WERI-Rb-1 (cell line): ENCODE measurements around the gene MYOF.
A peak's percentile ranks its signal among the peaks of the same experiment; 100 is the strongest.
"Not testable (repeated sequence)": the region's sequence is repeated elsewhere in the genome, so short reads cannot be mapped to it uniquely, and the experiment has no call there.

Source experiments
- DNase-seq: peaks from one replicate; pipeline ENCODE4 v3.0.0-alpha.2; 2020
- H3K27ac ChIP-seq: fragments of 250-450 bp; sonication (Bioruptor Pico); 2 replicates; pipeline ENCODE4 v1.5.1; 2020; ENCODE audit warnings: mild to moderate bottlenecking, moderate library complexity
- H3K27me3 ChIP-seq: fragments of 250-450 bp; sonication (Bioruptor Pico); 2 replicates; pipeline ENCODE4 v1.5.1; 2021; ENCODE audit warnings: mild to moderate bottlenecking, low read depth, moderate library complexity; ENCODE audit not compliant: insufficient read depth, severe bottlenecking
- H3K36me3 ChIP-seq: fragments of 250-450 bp; sonication (Bioruptor Pico); 2 replicates; pipeline ENCODE4 v1.5.1; 2020; ENCODE audit warnings: mild to moderate bottlenecking, moderate library complexity
- H3K4me3 ChIP-seq: 2 replicates; pipeline ENCODE4 v1.5.1; 2011; ENCODE audit warnings: low read depth, mild to moderate bottlenecking, control low read depth, low read length
- H3K9me3 ChIP-seq: fragments of 250-450 bp; sonication (Bioruptor Pico); 2 replicates; pipeline ENCODE4 v1.5.1; 2021; ENCODE audit warnings: mild to moderate bottlenecking, moderate library complexity; ENCODE audit not compliant: severe bottlenecking
- TF ChIP-seq, protein P1 (sequence below): IDR thresholded peaks from 2 replicates; pipeline ENCODE4 v1.5.1; 2011; ENCODE audit warnings: low read depth, mild to moderate bottlenecking, control low read depth, inconsistent platforms, low read length

MYOF gene

DNA sequence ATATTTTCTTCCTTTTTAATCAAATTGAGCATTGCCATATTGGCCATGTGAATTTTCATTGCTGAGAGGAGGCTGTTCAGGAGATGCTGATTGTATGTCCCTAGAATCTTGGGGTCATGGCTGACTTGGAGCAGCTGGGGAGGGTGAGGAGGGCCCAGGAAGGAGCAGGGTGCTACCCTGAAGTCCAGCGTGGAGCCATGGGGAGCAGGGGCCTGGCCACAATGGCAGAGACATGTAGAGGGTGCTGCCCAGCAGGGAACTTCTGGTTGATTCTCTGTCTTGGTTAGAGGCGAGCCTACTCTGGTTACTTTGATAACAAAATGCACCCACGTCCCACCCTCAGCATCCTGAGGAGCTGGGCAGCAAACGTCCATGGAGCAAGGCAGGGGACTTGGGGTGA lies 186.0 kb downstream of the MYOF start:
- no peaks in the 10 kb centered on the region for H3K9me3 ChIP-seq
- H3K4me3 ChIP-seq: no peak overlapping the region
- DNase-seq: no peak
- TF ChIP-seq, protein P1, sequence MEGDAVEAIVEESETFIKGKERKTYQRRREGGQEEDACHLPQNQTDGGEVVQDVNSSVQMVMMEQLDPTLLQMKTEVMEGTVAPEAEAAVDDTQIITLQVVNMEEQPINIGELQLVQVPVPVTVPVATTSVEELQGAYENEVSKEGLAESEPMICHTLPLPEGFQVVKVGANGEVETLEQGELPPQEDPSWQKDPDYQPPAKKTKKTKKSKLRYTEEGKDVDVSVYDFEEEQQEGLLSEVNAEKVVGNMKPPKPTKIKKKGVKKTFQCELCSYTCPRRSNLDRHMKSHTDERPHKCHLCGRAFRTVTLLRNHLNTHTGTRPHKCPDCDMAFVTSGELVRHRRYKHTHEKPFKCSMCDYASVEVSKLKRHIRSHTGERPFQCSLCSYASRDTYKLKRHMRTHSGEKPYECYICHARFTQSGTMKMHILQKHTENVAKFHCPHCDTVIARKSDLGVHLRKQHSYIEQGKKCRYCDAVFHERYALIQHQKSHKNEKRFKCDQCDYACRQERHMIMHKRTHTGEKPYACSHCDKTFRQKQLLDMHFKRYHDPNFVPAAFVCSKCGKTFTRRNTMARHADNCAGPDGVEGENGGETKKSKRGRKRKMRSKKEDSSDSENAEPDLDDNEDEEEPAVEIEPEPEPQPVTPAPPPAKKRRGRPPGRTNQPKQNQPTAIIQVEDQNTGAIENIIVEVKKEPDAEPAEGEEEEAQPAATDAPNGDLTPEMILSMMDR: no peak
- no peak overlapping the region for H3K27ac ChIP-seq
- no peaks in the 10 kb centered on the region for H3K36me3 ChIP-seq
- H3K27me3 ChIP-seq: no peaks in the 10 kb centered on the region

DNA sequence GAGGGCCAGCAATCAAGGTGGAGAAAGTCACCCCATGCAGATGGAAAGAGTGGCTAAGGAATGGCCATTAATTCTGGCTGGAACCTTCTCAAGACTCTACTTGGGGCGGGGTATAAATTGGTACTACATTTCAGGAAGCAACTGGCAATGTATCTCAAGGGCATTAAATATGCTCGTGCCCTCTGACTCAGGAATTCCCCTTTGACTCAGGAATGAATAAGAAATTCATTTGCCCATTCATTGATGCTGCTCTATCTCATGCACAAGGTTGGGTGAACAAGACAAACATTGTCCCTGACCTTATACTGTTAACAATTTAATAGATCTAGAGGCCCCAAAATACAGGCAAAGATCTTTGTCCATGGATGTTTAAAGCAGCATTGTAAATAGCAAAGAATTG lies 188.1 kb downstream of the MYOF start:
- TF ChIP-seq, protein P1: no peak
- H3K27ac ChIP-seq: no peak overlapping the region
- H3K27me3 ChIP-seq: no peaks in the 10 kb centered on the region
- no peak for DNase-seq
- H3K4me3 ChIP-seq: no peak overlapping the region
- no peaks in the 10 kb centered on the region for H3K9me3 ChIP-seq
- no peaks in the 10 kb centered on the region for H3K36me3 ChIP-seq

DNA sequence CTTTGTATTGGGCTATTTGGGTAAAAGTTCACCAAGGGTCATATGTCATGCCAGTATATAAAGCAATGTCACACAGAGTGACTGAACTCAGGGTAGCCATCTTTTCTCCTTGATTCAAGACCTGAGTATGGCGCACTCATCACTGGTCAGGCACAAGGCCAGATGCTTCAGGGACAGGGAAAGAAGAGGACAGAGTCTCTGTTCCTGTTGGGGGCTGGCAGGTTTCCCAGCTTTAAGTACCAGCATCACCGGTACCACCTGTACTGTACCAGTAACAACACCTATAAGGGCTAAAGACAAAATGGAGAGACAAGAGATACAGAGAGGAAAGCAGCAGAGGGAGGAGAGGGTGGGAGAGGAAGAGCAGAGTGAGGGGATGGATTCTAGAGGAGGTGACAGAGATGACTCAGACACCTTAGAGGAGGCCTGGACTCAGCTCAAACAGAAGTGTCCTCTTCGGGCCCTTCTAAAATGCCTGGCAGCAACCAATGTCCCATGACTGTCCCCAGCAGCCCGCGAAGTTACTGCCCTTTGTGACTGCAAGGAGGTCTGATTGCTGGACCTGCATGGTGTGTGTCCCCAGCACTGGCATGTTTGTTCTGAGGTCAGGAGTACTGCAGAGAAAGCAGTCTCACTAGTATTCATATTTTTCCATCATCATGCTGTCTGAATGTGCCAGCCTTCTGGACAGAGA lies 191.3 kb downstream of the MYOF start:
- Histone ChIP-seq H3K27me3 (no peaks in the 10 kb centered on the region), H3K27ac (no peak overlapping the region), H3K9me3 (no peaks in the 10 kb centered on the region), H3K36me3 (no peaks in the 10 kb centered on the region), H3K4me3 (no peak overlapping the region)
- no peak for DNase-seq
- TF ChIP-seq, protein P1: no peak

DNA sequence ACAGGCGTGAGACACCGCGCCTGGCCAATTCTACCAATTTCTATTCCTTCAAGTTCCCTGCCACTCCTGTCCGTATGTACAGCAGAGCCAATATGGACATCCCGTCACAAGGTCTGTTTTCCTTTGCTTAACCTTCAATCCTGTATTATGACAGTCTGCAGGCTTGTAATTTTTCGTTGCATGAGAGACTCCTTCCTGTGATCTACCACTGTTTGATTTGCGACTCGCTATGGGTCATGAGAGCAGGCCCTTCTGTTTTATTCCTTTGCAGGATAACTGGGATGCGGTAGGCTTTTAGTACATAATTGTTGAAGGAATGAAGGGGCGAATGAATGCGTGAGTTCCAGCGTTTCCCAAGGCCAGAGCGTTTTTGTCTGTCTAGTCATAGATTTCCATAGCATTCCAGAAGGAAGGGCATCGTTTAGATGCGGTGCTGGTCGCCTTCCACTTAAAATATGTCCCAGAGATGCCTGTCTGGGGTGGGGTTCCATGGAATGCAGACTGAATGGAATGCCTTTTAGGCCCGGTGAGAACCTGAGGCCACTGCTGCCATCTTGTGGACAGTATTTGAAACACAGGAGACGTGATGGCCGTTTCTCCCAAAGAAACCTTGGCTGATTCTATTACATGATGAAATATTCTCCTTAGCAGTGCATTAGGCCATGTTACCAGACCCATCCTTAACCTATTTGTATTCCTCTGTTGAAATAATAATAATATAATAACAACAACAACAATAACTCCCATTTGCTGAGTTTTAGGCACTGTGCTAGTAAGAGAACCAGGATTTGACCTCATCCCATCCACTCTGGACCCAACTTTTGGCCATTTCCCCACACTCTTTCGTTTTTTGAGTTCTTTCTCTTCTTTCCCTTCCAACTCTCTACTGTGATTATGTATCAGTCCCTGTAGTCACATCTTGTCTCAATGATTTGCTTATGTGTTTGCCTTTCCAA lies 193.2 kb downstream of the MYOF start:
- TF ChIP-seq, protein P1: peak; percentile 76
- Histone ChIP-seq H3K36me3 (no peaks in the 10 kb centered on the region), H3K9me3 (no peaks in the 10 kb centered on the region), H3K4me3 (no peak overlapping the region), H3K27me3 (no peaks in the 10 kb centered on the region), H3K27ac (no peak overlapping the region)
- peak; percentile 61 for DNase-seq

DNA sequence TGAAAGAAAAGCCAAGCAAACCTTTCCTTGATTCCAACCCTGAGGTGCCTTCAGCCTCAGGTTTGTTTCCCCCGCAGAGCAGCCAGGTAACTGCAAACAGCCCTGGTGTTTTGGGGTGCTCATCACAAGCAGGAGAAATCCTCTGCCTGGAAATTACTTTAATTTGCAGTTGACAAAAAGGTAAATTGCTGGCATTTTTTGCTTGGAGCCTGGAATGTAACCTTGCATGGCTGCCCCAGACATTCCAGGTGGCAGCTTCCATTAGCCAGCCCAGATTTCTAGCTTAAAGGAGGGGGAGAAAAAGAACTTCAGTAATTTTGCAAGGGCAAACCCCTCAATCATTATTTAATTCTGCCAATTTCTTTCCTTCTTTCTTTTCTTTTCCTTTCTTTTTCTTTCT lies 194.4 kb downstream of the MYOF start:
- Histone ChIP-seq H3K27ac (no peak overlapping the region), H3K27me3 (no peaks in the 10 kb centered on the region), H3K9me3 (no peaks in the 10 kb centered on the region), H3K4me3 (no peak overlapping the region), H3K36me3 (no peaks in the 10 kb centered on the region)
- no peak for DNase-seq
- TF ChIP-seq, protein P1: no peak

DNA sequence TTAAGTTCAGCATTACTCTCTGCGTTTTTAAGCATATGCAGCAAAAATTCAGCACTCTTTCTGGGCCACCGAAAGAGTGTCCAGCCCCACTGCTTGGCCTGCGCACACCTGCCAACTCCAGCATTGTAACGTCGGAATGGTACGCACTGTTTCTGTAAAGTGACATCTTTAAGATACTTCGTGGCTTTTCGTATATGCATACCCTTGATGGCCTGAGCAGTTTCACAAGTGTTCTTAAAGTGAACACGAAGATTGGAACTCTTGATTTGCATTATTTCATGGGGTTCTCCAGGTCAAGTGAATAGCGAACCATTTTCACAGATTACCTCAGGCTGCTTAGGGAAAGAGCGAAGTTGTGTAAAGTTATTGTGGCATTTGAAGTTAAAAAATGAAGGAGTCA lies 197.9 kb downstream of the MYOF start:
- H3K27me3 ChIP-seq, H3K36me3 ChIP-seq, DNase-seq, H3K4me3 ChIP-seq, H3K27ac ChIP-seq, H3K9me3 ChIP-seq: not testable (repeated sequence)
